ELR (cell line): ENCODE data around the gene SCARB2.
A peak's percentile ranks its signal among the peaks of the same experiment; 100 is the strongest.

Experiments
- DNase-seq: peaks from one replicate; pipeline ENCODE4 v3.0.0-alpha.2; 2015; ENCODE audit warnings: low read depth

SCARB2 gene

GRCh38 chr4:76224171-76224570 lies 10.5 kb upstream of the SCARB2 start:
- DNase-seq = no peak

GRCh38 chr4:76219299-76220055 lies 5.9 kb upstream of the SCARB2 start:
- peak; percentile 47 for DNase-seq

DNA sequence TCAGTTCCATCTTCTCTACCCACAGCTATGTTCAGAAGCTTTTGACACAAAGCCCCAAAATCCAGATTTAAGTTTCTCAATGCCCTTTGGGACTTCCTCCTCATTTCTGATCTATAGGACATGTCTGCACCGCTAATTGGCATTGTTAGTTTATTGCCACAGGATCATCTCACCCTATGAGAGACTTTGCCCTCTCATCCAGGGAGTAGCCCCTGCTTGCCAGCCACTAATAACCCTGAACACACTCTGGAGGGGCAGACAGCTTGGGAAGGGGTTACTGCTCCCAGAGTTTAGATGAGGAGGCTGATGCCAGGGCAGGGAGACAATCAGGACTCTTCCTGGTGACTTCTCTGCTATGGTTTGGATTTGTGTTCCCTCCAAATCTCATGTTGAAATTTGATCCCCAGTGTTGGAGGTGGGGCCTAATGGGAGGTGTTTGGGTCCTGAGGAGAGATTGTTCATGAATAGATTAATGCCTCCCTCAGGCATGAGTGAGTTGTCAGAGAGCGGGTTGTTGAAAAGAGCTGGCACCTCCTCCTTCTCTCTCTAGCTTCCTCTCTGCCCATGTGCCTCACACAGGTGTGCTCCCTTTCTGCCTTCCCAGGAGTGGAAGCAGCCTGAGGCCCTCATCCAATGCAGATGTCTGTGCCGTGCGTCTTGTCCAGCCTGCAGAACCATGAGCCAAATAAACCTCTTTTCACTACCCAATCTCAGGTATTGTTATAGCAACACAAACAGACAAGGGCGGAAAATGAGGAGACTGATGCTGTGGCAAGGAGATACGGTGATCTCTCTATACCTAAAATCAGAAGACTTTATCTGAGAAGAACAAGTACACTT lies 3.6 kb upstream of the SCARB2 start:
- DNase-seq = no peak

DNA sequence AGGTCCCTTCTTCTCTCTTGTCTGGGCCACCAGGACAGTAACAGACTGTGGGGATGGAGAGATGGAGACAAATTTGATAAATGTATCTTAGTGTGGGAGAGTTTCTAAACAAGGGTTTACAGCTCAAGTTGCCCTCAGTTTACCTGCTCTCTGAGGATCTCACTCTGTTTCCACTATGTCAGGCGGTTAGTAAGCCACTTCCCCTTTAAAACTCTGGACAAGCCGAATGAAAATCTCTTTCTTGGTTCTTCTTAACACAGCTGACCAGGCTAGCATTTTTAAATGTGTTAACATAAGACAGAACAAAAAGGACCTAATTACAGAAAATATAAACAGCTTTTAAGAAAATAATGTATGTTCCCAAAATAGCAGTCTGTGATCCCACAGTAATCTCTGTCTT lies 2.9 kb upstream of the SCARB2 start:
- DNase-seq = no peak

DNA sequence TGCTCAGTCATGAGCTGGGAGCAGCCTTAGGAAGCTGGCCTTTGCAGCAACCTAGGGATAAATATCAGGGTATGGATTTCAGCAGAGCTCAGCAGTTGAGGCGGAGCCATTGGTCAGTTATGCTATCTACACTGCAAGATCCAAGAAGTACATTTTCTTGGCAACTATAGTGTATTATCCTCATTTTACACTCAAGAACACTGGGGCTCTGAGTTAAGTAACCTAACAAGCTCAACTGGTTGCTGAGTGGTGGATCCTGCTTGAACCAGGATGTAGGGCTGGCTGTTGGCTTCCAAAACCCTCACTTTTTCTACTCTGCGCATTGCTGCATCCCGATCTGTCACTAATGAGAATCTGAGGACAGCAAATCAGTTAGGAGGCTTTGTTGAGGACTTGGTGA lies 1.5 kb upstream of the SCARB2 start:
- no peak for DNase-seq

DNA sequence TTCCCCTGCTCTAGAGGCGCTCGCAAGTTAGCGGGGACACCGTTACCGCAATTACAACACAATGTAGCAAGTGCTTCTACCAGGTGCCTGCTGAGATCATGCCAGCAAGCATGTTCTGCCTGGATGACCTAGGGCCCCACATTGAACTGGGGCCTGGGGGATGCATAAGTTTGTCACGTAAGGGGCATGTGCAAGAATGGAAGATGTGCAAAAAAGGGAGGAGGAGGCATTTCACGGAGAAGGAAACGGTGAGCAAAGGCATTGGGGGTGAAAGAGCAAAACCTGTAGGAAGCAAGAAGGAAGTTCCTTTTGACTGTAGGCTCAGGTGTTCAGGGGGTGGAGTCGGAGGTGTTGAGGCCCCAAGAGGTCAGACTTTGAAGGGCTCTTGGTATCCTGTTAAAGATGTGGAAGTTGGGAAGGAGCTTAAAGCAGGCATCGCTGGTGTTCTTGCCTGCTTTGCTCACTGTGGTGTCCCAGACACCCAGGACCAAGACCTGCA lies 602 bp upstream of the SCARB2 start:
- DNase-seq = no peak

GRCh38 chr4:76212851-76213414 lies 691 bp downstream of the SCARB2 start:
- DNase-seq = peak; percentile 35

- no peak for DNase-seq
Observed at GRCh38 chr4:76211769-76212708, 1.6 kb downstream of the SCARB2 start.

- no peak for DNase-seq
Observed at GRCh38 chr4:76210452-76210851, 3.2 kb downstream of the SCARB2 start.

DNA sequence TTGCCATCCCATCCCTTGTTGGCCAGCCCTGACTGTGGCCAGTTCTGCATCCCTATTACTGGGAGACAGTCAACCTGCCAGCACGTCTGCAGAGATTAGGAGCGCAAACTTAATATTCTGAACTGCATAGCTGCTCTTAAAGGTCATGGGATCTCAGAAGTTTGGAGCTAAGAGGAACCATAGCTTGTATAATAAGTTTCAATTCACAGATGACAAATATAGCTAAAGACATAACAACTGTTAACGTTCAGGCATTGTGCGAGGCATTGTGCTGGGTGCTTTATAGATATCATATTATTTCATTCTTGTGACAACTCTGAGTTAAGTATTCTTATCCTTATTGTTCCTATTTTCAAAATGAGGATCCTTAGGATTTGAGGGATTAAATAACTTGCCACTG lies 3.7 kb downstream of the SCARB2 start:
- DNase-seq = no peak

GRCh38 chr4:76208005-76208765 lies 5.4 kb downstream of the SCARB2 start:
- DNase-seq = peak; percentile 92

DNA sequence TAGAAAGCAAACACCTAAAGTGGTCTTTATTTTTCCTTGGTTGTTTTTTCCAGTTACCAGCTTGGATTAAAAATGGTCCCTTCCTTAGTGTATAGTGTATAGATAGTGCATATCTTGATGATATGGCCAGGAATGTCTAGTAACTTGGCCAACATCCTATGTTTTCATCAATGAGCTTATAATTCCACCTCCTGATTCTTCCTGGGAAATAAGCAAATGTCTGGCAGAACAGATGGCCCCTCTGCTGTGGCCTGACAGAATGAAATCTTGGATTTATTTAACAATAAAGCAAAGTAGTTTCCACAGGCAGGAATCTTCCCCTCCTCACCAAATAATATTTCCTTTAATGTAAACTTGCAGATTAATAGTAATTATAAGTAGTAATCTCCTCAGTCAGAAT lies 6.1 kb downstream of the SCARB2 start:
- DNase-seq = no peak

- no peak for DNase-seq
Observed at GRCh38 chr4:76206222-76206942, 7.2 kb downstream of the SCARB2 start.

- DNase-seq = no peak
Observed at GRCh38 chr4:76205476-76205875, 8.1 kb downstream of the SCARB2 start.

DNA sequence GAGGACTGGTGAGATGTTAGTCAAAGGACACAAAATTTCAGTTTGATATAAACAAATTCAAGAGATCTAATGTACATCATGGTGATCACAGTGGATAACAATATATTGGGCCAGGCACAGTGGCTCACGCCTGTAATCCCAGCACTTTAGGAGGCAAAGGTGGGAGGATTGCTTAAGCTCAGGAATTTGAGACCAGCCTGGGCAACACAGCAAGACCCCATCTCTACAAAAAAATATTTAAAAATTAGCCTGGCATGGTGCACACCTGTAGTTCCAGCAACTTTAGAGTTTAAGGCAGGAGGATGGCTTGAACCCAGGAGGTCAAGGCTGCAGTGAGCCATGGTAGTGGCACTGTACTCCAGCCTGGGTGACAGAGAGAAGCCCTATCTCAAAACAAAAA lies 8.7 kb downstream of the SCARB2 start:
- DNase-seq = no peak

DNA sequence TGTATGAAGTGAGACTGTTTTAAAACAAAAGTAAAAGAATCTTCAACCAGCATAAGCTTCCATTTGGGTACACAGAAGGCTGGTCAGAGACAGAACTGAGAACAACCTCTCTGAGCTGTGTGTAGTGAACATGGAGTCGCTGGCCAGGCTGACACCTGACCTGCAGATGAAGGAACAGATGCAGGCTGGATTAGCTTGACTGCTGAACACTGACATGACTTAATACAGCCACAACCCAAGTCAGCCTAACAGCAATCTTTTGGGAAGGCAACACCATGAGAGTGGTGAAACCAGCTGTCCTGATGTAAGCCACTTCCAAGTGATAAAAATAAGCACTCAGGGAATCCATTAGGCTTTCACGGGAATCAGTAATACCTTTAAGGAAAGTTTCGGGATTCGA lies 10.1 kb downstream of the SCARB2 start:
- no peak for DNase-seq

DNA sequence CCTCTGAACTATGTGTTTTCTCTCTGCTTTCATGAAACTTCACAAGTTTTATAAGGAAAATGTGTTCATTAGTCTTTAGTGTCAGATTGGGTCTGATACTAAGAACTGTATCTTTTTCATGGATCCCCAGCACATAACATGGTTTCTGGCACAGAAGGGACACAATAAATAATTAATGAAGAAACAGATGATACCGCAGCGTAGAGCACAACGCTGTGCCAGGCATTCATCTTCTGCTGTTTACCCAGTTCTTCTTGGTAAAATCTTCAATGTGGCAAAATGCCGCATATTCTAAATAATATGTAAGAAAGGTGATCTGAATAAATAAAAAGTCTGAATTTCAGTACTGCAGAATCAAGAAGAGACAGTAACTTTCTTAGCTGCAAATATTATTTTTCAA lies 12.3 kb downstream of the SCARB2 start:
- DNase-seq = no peak

GRCh38 chr4:76200771-76201231 lies 12.8 kb downstream of the SCARB2 start:
- DNase-seq = no peak

GRCh38 chr4:76199664-76200211 lies 13.9 kb downstream of the SCARB2 start:
- no peak for DNase-seq
